Esophagus (tissue), 2 donors: ENCODE results near the gene FRRS1. TPM values are rescaled to one million over a fixed set of nuclear protein-coding genes. Genes with fewer than 3 reads are reported as not detected.

ENCODE experiments used
- H3K27ac ChIP-seq, 2 donors: one replicate each; pipeline ENCODE4 v1.5.1; 2013; ENCODE audit warnings: low read depth in 2 of 2, mild to moderate bottlenecking in 2 of 2, inconsistent platforms in 1 of 2, low read length in 1 of 2, moderate library complexity in 1 of 2
- H3K27me3 ChIP-seq, 2 donors: one replicate each; pipeline ENCODE4 v1.6.1; 2013; ENCODE audit warnings: low read length in 2 of 2, control low read depth in 1 of 2, mild to moderate bottlenecking in 1 of 2; ENCODE audit not compliant: insufficient read depth in 2 of 2, control insufficient read depth in 1 of 2
- H3K36me3 ChIP-seq, 2 donors: one replicate each; pipeline ENCODE4 v1.6.1; 2013; ENCODE audit warnings: low read length in 1 of 2; ENCODE audit not compliant: control insufficient read depth in 2 of 2, insufficient read depth in 2 of 2
- H3K4me1 ChIP-seq, 2 donors: one replicate each; pipeline ENCODE4 v1.6.1; 2013; ENCODE audit warnings: low read length in 1 of 2; ENCODE audit not compliant: control insufficient read depth in 2 of 2, insufficient read depth in 2 of 2
- H3K4me3 ChIP-seq, 2 donors: one replicate each; pipeline ENCODE4 v1.5.1; 2013; ENCODE audit warnings: low read length in 2 of 2, mild to moderate bottlenecking in 2 of 2, low read depth in 1 of 2, moderate library complexity in 1 of 2
- H3K9me3 ChIP-seq, 2 donors: one replicate each; pipeline ENCODE4 v1.6.1; 2013; ENCODE audit warnings: mild to moderate bottlenecking in 2 of 2, low read depth in 1 of 2, low read length in 1 of 2, moderate library complexity in 1 of 2; ENCODE audit not compliant: control insufficient read depth in 2 of 2, insufficient read depth in 1 of 2
- WGBS, 2 donors: extraction: QIAGEN DNeasy Blood & Tissue Kit; methylation state at CpG; one replicate each; pipeline ENCODE4 v1.1.7; 2013; 5-methylcytosine and 5-hydroxymethylcytosine counted together
- polyA plus RNA-seq, 2 donors: library from polyadenylated mRNA; stranded (reverse); fragments of 200-250 nt; gene quantifications; one replicate each; pipeline ENCODE4 v1.2.3, GENCODE V29; 2013
- donor health status: healthy with polysubstance abuse.
- donor health status: Bipolar disorder and iron deficiency.

FRRS1 gene
- polyA plus RNA-seq, 2 donors = 2.3 to 5.2 TPM

- H3K4me3 ChIP-seq = no peak overlapping the region
- no peaks in the 10 kb centered on the region for H3K27me3 ChIP-seq
- H3K36me3 ChIP-seq = peaks cover 3% of the 10 kb centered on the region in 2 donors
- WGBS, 2 donors = 88 to 93% methylated on average over 2 of the region's 2 CpGs
- no peaks in the 10 kb centered on the region for H3K9me3 ChIP-seq
- no peak overlapping the region for H3K27ac ChIP-seq
- peaks cover 0 to 4% of the 10 kb centered on the region in 2 donors for H3K4me1 ChIP-seq
Observed at GRCh38 chr1:99663501-99663900, 102.9 kb downstream of the FRRS1 start.

DNA sequence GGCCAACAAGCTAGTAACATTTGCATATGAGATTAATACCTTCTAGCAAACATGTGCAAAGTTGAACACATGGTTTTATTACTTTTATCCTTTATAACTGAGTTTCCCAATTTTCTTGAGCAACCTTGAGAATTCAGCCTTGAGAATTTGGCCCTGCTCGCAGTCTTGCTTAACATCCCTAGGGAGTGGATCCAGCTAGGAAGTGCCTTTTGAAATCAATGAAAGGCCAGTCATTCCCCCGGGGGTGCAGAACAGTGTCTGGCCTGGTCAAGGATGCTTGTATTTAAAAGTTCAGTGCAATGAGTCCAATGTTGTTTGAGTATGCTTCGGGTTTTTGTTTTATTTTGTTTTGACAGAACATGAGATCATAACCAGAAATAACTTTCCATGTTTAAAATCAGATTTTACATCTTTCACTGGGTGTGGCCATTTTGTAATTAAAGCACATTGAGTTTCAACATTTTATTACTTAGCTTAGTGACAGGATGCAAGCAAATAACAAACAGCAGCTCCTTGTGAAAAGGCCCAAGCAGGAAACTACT, 103.8 kb downstream of the FRRS1 start:
- H3K27me3 ChIP-seq = no peaks in the 10 kb centered on the region
- peak overlapping the region; percentile 31 to 39 for H3K27ac ChIP-seq
- peaks cover 0 to 4% of the 10 kb centered on the region in 2 donors for H3K4me1 ChIP-seq
- H3K4me3 ChIP-seq = no peak overlapping the region
- peaks cover 0 to 3% of the 10 kb centered on the region in 2 donors for H3K36me3 ChIP-seq
- H3K9me3 ChIP-seq = no peaks in the 10 kb centered on the region
- WGBS, 2 donors = 30 to 39% methylated on average over 3 of the region's 3 CpGs

GRCh38 chr1:99661780-99662179, 104.7 kb downstream of the FRRS1 start:
- Histone ChIP-seq H3K27me3 (no peaks in the 10 kb centered on the region), H3K9me3 (no peaks in the 10 kb centered on the region), H3K4me1 (peaks cover 0 to 4% of the 10 kb centered on the region in 2 donors), H3K36me3 (peaks cover 0 to 3% of the 10 kb centered on the region in 2 donors), H3K27ac (no peak overlapping the region), H3K4me3 (no peak overlapping the region)
- 59 to 66% methylated on average over 3 of the region's 3 CpGs for WGBS, 2 donors

DNA sequence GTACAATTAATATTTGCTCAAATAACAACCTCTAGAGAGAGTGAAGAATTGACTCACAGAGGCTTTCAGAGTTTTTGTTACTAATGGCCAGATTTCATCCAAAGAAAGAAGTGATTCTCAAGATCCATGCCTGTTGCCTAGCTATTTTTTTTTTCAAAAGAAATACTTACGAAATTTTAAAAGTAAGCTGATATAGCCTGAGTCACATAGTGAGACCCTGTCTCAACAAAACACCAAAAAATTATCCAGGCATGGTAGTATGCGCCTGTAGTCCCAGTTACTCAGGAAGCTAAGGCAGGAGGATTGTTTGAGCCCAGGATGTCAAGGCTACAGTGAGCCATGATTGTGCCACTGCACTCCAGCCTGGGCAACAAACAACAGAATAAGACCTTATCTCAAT, 105.9 kb downstream of the FRRS1 start:
- H3K4me3 ChIP-seq = no peak overlapping the region
- H3K9me3 ChIP-seq = no peaks in the 10 kb centered on the region
- H3K36me3 ChIP-seq = peaks cover 0 to 3% of the 10 kb centered on the region in 2 donors
- peaks cover 0 to 4% of the 10 kb centered on the region in 2 donors for H3K4me1 ChIP-seq
- H3K27me3 ChIP-seq = no peaks in the 10 kb centered on the region
- H3K27ac ChIP-seq = no peak overlapping the region
- 69 to 83% methylated on average over 2 of the region's 2 CpGs for WGBS, 2 donors

GRCh38 chr1:99659755-99660210, 106.7 kb downstream of the FRRS1 start:
- Histone ChIP-seq H3K9me3 (no peaks in the 10 kb centered on the region), H3K27ac (peak overlapping the region; percentile 35 to 71), H3K4me3 (no peak overlapping the region), H3K27me3 (no peaks in the 10 kb centered on the region), H3K4me1 (peaks cover 0 to 4% of the 10 kb centered on the region in 2 donors), H3K36me3 (peaks cover 0 to 3% of the 10 kb centered on the region in 2 donors)
- WGBS, 2 donors = 34 to 35% methylated on average over 2 of the region's 2 CpGs

Other genes starting within 250 kb of the FRRS1 start
- 10 to 100 TPM; 18.3 to 35.9 TPM for gene PALMD, start 120.5 kb downstream of the FRRS1 start, polyA plus RNA-seq
- gene AGL, start 83.7 kb upstream of the FRRS1 start, polyA plus RNA-seq = 1 to 10 TPM; 7.2 to 8.9 TPM
- gene SLC35A3, start 203.4 kb upstream of the FRRS1 start, polyA plus RNA-seq = 10 to 100 TPM in 1 of 2 donors, 1 to 10 TPM in 1; 9.4 to 16.7 TPM